Neural cell (in vitro differentiated cells): ENCODE results near the gene FLT3. TPM values are rescaled to one million over a fixed set of nuclear protein-coding genes. Genes with fewer than 3 reads are reported as not detected.
"Not testable (repeated sequence)": the region's sequence is repeated elsewhere in the genome, so short reads cannot be mapped to it uniquely, and the experiment has no call there.

Experiments
- H2AFZ ChIP-seq: fragments of 200-600, 300-800 bp; sonication (generic), shearing (Covaris generic); 2 replicates; pipeline ENCODE4 v1.6.0; 2014; ENCODE audit warnings: low read depth, mild to moderate bottlenecking, antibody characterized with exemption, low read length, moderate library complexity
- H3F3A ChIP-seq: fragments of 200-600 bp; shearing (Covaris generic); 2 replicates; pipeline ENCODE4 v1.6.1; 2016; ENCODE audit warnings: mild to moderate bottlenecking, moderate library complexity, mixed read lengths, antibody characterized with exemption, low read length; ENCODE audit not compliant: insufficient read depth, poor library complexity, severe bottlenecking
- H3K27ac ChIP-seq: fragments of 200-600, 300-800 bp; sonication (generic), shearing (Covaris generic); 2 replicates; pipeline ENCODE4 v1.5.1; 2014; ENCODE audit warnings: mild to moderate bottlenecking, low read length, moderate library complexity
- H3K27me3 ChIP-seq: fragments of 300-800, 200-600 bp; sonication (generic), shearing (Covaris generic); 2 replicates; pipeline ENCODE4 v1.6.0; 2014; ENCODE audit warnings: mild to moderate bottlenecking, low read depth, low read length, moderate library complexity; ENCODE audit not compliant: insufficient read depth
- H3K36me3 ChIP-seq: fragments of 300-800, 200-600 bp; sonication (generic), shearing (Covaris generic); 2 replicates; pipeline ENCODE4 v1.5.1; 2014; ENCODE audit warnings: mild to moderate bottlenecking, antibody characterized with exemption, low read length, moderate library complexity; ENCODE audit not compliant: insufficient read depth
- H3K4me2 ChIP-seq: fragments of 300-800, 200-600 bp; sonication (generic), shearing (Covaris generic); 2 replicates; pipeline ENCODE4 v1.6.0; 2014; ENCODE audit warnings: mild to moderate bottlenecking, low read length
- H3K4me3 ChIP-seq: fragments of 300-800, 200-600 bp; sonication (generic), shearing (Covaris generic); 2 replicates; pipeline ENCODE4 v1.5.1; 2014; ENCODE audit warnings: mild to moderate bottlenecking, low read length, moderate library complexity
- H3K79me2 ChIP-seq: fragments of 200-600 bp; shearing (Covaris generic); replicated peaks from 2 replicates; pipeline ENCODE4 v1.6.0; 2014; ENCODE audit warnings: mild to moderate bottlenecking, low read length, moderate library complexity; ENCODE audit not compliant: insufficient read depth
- H3K9ac ChIP-seq: fragments of 300-800, 200-600 bp; sonication (generic), shearing (Covaris generic); 2 replicates; pipeline ENCODE4 v1.6.1; 2016; ENCODE audit warnings: mild to moderate bottlenecking, low read length, mixed read lengths
- H3K9me2 ChIP-seq: fragments of 200-600 bp; shearing (Covaris generic); 2 replicates; pipeline ENCODE4 v1.6.1; 2016; ENCODE audit warnings: mild to moderate bottlenecking, low read length, mixed read lengths; ENCODE audit not compliant: insufficient read depth
- H3K9me3 ChIP-seq: fragments of 200-600, 300-800 bp; sonication (generic), shearing (Covaris generic); 2 replicates; pipeline ENCODE4 v1.6.1; 2016; ENCODE audit warnings: mild to moderate bottlenecking, mixed run types, low read length, moderate library complexity, mixed read lengths
- H4K20me1 ChIP-seq: fragments of 200-600 bp; shearing (Covaris generic); 2 replicates; pipeline ENCODE4 v1.6.1; 2016; ENCODE audit warnings: mild to moderate bottlenecking, mixed run types; ENCODE audit not compliant: insufficient read depth
- EP300 ChIP-seq: fragments of 450-650 bp; conservative IDR thresholded peaks from 2 replicates; pipeline ENCODE4 v1.6.1; 2014; ENCODE audit warnings: antibody characterized with exemption, mild to moderate bottlenecking, moderate library complexity; ENCODE audit not compliant: poor library complexity, severe bottlenecking
- EZH2 ChIP-seq: fragments of 200-600, 300-800 bp; shearing (Covaris generic), sonication (generic); IDR thresholded peaks from 2 replicates; pipeline ENCODE4 v1.6.1; 2014; ENCODE audit warnings: antibody characterized with exemption, low read length, borderline replicate concordance, mild to moderate bottlenecking; ENCODE audit not compliant: insufficient read depth, poor library complexity, severe bottlenecking
- MXI1 ChIP-seq: fragments of 450-650 bp; conservative IDR thresholded peaks from 2 replicates; pipeline ENCODE4 v1.6.1; 2014; ENCODE audit warnings: antibody characterized with exemption, mild to moderate bottlenecking; ENCODE audit not compliant: poor library complexity, severe bottlenecking
- POLR2AphosphoS5 ChIP-seq: IDR thresholded peaks from 2 replicates; pipeline ENCODE4 v1.6.1; 2012
- RAD21 ChIP-seq: fragments of 450-650 bp; conservative IDR thresholded peaks from 2 replicates; pipeline ENCODE4 v1.6.1; 2014; ENCODE audit warnings: antibody characterized with exemption, mild to moderate bottlenecking, moderate library complexity
- SMC3 ChIP-seq: fragments of 450-650 bp; conservative IDR thresholded peaks from 2 replicates; pipeline ENCODE4 v1.6.1; 2014; ENCODE audit warnings: antibody characterized with exemption, mild to moderate bottlenecking, moderate library complexity; ENCODE audit not compliant: poor library complexity
- TAF1 ChIP-seq: IDR thresholded peaks from 2 replicates; pipeline ENCODE4 v1.6.1; 2012; ENCODE audit warnings: low read depth
- polyA plus RNA-seq: library from polyadenylated mRNA; depleted of rRNA; stranded (reverse); fragments of >200 nt; gene quantifications from 2 replicates; pipeline ENCODE4 v1.2.3, GENCODE V29; 2014
- TF ChIP-seq, protein P1 (sequence below): IDR thresholded peaks from 2 replicates; pipeline ENCODE4 v1.6.1; 2012; ENCODE audit warnings: borderline replicate concordance
- TF ChIP-seq, protein P2 (sequence below): fragments of 450-650 bp; IDR thresholded peaks from 2 replicates; pipeline ENCODE4 v1.5.1; 2014; ENCODE audit warnings: antibody characterized with exemption, mild to moderate bottlenecking, moderate library complexity; ENCODE audit not compliant: poor library complexity, severe bottlenecking

Gene FLT3
- polyA plus RNA-seq, 1 donor from 2014 or later: 0.41 TPM

DNA sequence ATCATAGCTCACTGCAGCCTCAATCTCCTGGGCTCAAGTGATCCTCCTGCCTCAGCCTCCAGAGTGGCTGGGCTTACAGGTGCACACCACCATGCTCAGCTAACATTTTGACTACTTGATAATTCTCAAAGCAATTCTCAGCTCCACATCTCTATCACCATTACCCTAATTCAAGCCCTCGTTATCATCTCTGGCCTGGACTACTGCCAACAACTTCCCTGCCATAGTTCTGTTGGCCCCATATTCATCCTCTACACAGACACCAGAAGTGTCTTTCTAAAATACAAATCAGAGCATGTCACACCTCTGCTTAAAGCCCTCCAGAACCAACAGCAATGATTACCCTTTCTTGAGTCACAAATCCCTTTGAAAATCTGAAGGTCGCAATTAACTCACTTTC, 7.9 kb downstream of the FLT3 start:
- Histone ChIP-seq H3K4me3 (no peak overlapping the region), H3K79me2 (no peaks in the 10 kb centered on the region), H3K4me2 (no peak overlapping the region), H3F3A (no peaks in the 10 kb centered on the region), H3K27ac (no peak overlapping the region), H3K36me3 (no peaks in the 10 kb centered on the region), H3K9ac (no peak overlapping the region), H4K20me1 (no peaks in the 10 kb centered on the region), H3K27me3 (no peaks in the 10 kb centered on the region), H2AFZ (no peak overlapping the region), H3K9me2 (no peaks in the 10 kb centered on the region), H3K9me3 (no peaks in the 10 kb centered on the region)
- TF ChIP-seq POLR2AphosphoS5 (no peak), SMC3 (no peak), EP300 (no peak), TAF1 (no peak)
- TF ChIP-seq, protein P1, sequence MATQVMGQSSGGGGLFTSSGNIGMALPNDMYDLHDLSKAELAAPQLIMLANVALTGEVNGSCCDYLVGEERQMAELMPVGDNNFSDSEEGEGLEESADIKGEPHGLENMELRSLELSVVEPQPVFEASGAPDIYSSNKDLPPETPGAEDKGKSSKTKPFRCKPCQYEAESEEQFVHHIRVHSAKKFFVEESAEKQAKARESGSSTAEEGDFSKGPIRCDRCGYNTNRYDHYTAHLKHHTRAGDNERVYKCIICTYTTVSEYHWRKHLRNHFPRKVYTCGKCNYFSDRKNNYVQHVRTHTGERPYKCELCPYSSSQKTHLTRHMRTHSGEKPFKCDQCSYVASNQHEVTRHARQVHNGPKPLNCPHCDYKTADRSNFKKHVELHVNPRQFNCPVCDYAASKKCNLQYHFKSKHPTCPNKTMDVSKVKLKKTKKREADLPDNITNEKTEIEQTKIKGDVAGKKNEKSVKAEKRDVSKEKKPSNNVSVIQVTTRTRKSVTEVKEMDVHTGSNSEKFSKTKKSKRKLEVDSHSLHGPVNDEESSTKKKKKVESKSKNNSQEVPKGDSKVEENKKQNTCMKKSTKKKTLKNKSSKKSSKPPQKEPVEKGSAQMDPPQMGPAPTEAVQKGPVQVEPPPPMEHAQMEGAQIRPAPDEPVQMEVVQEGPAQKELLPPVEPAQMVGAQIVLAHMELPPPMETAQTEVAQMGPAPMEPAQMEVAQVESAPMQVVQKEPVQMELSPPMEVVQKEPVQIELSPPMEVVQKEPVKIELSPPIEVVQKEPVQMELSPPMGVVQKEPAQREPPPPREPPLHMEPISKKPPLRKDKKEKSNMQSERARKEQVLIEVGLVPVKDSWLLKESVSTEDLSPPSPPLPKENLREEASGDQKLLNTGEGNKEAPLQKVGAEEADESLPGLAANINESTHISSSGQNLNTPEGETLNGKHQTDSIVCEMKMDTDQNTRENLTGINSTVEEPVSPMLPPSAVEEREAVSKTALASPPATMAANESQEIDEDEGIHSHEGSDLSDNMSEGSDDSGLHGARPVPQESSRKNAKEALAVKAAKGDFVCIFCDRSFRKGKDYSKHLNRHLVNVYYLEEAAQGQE: no peak
- TF ChIP-seq, protein P2, sequence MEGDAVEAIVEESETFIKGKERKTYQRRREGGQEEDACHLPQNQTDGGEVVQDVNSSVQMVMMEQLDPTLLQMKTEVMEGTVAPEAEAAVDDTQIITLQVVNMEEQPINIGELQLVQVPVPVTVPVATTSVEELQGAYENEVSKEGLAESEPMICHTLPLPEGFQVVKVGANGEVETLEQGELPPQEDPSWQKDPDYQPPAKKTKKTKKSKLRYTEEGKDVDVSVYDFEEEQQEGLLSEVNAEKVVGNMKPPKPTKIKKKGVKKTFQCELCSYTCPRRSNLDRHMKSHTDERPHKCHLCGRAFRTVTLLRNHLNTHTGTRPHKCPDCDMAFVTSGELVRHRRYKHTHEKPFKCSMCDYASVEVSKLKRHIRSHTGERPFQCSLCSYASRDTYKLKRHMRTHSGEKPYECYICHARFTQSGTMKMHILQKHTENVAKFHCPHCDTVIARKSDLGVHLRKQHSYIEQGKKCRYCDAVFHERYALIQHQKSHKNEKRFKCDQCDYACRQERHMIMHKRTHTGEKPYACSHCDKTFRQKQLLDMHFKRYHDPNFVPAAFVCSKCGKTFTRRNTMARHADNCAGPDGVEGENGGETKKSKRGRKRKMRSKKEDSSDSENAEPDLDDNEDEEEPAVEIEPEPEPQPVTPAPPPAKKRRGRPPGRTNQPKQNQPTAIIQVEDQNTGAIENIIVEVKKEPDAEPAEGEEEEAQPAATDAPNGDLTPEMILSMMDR: no peak

DNA sequence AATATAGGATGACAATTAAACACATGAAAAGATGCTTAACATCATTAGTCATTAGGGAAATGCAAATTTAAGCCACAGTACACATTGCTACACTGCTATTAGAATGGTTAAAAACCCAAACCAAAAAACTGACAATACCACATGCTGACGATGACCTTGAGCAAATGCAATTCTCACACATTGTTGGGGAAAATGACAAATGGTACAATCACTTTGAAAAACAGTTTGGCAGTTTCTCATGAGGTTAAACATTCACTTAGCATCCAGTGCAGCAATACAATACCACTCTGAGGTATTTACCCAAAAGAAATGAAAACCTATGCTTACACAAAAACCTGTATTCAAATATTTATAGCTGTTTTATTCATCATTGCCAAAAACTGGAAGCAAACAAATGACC, 11.3 kb downstream of the FLT3 start:
- Histone ChIP-seq H3K79me2 (no peaks in the 10 kb centered on the region), H3K27ac (no peak overlapping the region), H4K20me1 (no peaks in the 10 kb centered on the region), H3K36me3 (no peaks in the 10 kb centered on the region), H3K4me3 (no peak overlapping the region), H2AFZ (no peak overlapping the region), H3K9me3 (no peaks in the 10 kb centered on the region), H3K27me3 (no peaks in the 10 kb centered on the region), H3K9me2 (no peaks in the 10 kb centered on the region), H3F3A (no peaks in the 10 kb centered on the region), H3K9ac (no peak overlapping the region), H3K4me2 (no peak overlapping the region)
- TF ChIP-seq RAD21 (no peak), POLR2AphosphoS5 (no peak), TAF1 (no peak), EZH2 (no peak), SMC3 (no peak), MXI1 (no peak), EP300 (no peak)
- TF ChIP-seq, protein P2: no peak
- TF ChIP-seq, protein P1: no peak

DNA sequence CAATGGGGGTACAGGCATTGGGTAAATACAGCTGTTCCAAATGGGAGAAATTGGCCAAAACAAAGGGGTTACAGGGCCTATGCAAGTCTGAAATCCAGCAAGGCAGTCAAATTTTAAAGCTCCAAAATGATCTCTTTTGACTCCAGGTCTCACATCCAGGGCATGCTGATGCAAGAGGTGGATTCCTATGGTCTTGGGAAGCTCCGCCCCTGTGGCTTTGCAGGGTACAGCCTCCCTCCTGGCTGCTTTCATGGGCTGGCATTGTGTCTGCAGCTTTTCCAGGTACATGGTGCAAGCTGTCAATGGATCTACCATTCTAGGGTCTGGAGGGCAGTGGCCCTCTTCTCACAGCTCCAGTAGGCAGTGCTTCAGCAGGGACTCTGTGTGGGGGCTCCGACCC, 22.6 kb downstream of the FLT3 start:
- not testable (repeated sequence) for H3K9me2 ChIP-seq, H3K36me3 ChIP-seq, H4K20me1 ChIP-seq, H3K27me3 ChIP-seq, H3K79me2 ChIP-seq, H3K9ac ChIP-seq, H3K27ac ChIP-seq, H3K4me2 ChIP-seq, H3K9me3 ChIP-seq, H3F3A ChIP-seq, H2AFZ ChIP-seq, H3K4me3 ChIP-seq
